ENCODE results near the gene CST3.

CST3 gene

GRCh38 chr20:23614163-23614562 is 23.6 kb downstream of the CST3 start:
- H3K27me3 Mint-ChIP-seq (ENCODE audit: low read depth): peaks cover 7% of the 10 kb centered on the region
- H3K27ac Mint-ChIP-seq: no peak overlapping the region
- H3K9me3 Mint-ChIP-seq: no peaks in the 10 kb centered on the region
- H3K36me3 Mint-ChIP-seq (ENCODE audit: low read depth): no peaks in the 10 kb centered on the region
- no peak overlapping the region for H3K4me3 Mint-ChIP-seq
- no peaks in the 10 kb centered on the region for H3K4me1 Mint-ChIP-seq (ENCODE audit: low read depth)

GRCh38 chr20:23613676-23614075 is 24.1 kb downstream of the CST3 start:
- peaks cover 7% of the 10 kb centered on the region for H3K27me3 Mint-ChIP-seq (ENCODE audit: low read depth)
- no peak overlapping the region for H3K27ac Mint-ChIP-seq
- no peaks in the 10 kb centered on the region for H3K36me3 Mint-ChIP-seq (ENCODE audit: low read depth)
- H3K9me3 Mint-ChIP-seq: no peaks in the 10 kb centered on the region
- H3K4me3 Mint-ChIP-seq: no peak overlapping the region
- H3K4me1 Mint-ChIP-seq (ENCODE audit: low read depth): no peaks in the 10 kb centered on the region

- Mint-ChIP-seq H3K27ac (no peak overlapping the region), H3K4me1 (ENCODE audit: low read depth) (no peaks in the 10 kb centered on the region), H3K36me3 (ENCODE audit: low read depth) (no peaks in the 10 kb centered on the region), H3K9me3 (no peaks in the 10 kb centered on the region), H3K27me3 (ENCODE audit: low read depth) (peaks cover 5% of the 10 kb centered on the region), H3K4me3 (no peak overlapping the region)
Measured at GRCh38 chr20:23612396-23612795, 25.4 kb downstream of the CST3 start.

GRCh38 chr20:23609486-23610109 is 28.2 kb downstream of the CST3 start:
- Mint-ChIP-seq H3K9me3 (no peaks in the 10 kb centered on the region), H3K27me3 (ENCODE audit: low read depth) (no peaks in the 10 kb centered on the region), H3K4me1 (ENCODE audit: low read depth) (peaks cover 2% of the 10 kb centered on the region), H3K4me3 (no peak overlapping the region), H3K36me3 (ENCODE audit: low read depth) (no peaks in the 10 kb centered on the region), H3K27ac (no peak overlapping the region)

- H3K9me3 Mint-ChIP-seq: no peaks in the 10 kb centered on the region
- peaks cover 2% of the 10 kb centered on the region for H3K4me1 Mint-ChIP-seq (ENCODE audit: low read depth)
- no peaks in the 10 kb centered on the region for H3K27me3 Mint-ChIP-seq (ENCODE audit: low read depth)
- H3K36me3 Mint-ChIP-seq (ENCODE audit: low read depth): no peaks in the 10 kb centered on the region
- H3K27ac Mint-ChIP-seq: no peak overlapping the region
- H3K4me3 Mint-ChIP-seq: no peak overlapping the region
Measured at GRCh38 chr20:23608251-23608846, 29.4 kb downstream of the CST3 start.

GRCh38 chr20:23607497-23608245 is 30.1 kb downstream of the CST3 start:
- no peaks in the 10 kb centered on the region for H3K27me3 Mint-ChIP-seq (ENCODE audit: low read depth)
- no peaks in the 10 kb centered on the region for H3K36me3 Mint-ChIP-seq (ENCODE audit: low read depth)
- H3K9me3 Mint-ChIP-seq: no peaks in the 10 kb centered on the region
- H3K4me3 Mint-ChIP-seq: no peak overlapping the region
- H3K4me1 Mint-ChIP-seq (ENCODE audit: low read depth): peaks cover 2% of the 10 kb centered on the region
- H3K27ac Mint-ChIP-seq: no peak overlapping the region

GRCh38 chr20:23606652-23607049 is 31.1 kb downstream of the CST3 start:
- H3K27ac Mint-ChIP-seq: no peak overlapping the region
- no peaks in the 10 kb centered on the region for H3K9me3 Mint-ChIP-seq
- peaks cover 2% of the 10 kb centered on the region for H3K4me1 Mint-ChIP-seq (ENCODE audit: low read depth)
- H3K27me3 Mint-ChIP-seq (ENCODE audit: low read depth): no peaks in the 10 kb centered on the region
- H3K36me3 Mint-ChIP-seq (ENCODE audit: low read depth): no peaks in the 10 kb centered on the region
- no peak overlapping the region for H3K4me3 Mint-ChIP-seq

- Mint-ChIP-seq H3K9me3 (no peaks in the 10 kb centered on the region), H3K4me3 (no peak within 1 kb of the TSS), H3K27me3 (ENCODE audit: low read depth) (no peaks in the 10 kb centered on the region), H3K36me3 (ENCODE audit: low read depth) (no peaks in the 10 kb centered on the region), H3K4me1 (ENCODE audit: low read depth) (peaks cover 2% of the 10 kb centered on the region), H3K27ac (no peak within 1 kb of the TSS)
Measured at GRCh38 chr20:23605867-23606651, 31.7 kb downstream of the CST3 start, which contains the start of gene CST9. Gene CST9, minus strand, starts transcription at chr20:23605917. Its CDS starts 53 bp downstream, at chr20:23605864.

- H3K36me3 Mint-ChIP-seq (ENCODE audit: low read depth): no peaks in the 10 kb centered on the region
- no peaks in the 10 kb centered on the region for H3K27me3 Mint-ChIP-seq (ENCODE audit: low read depth)
- no peaks in the 10 kb centered on the region for H3K9me3 Mint-ChIP-seq
- no peak overlapping the region for H3K4me3 Mint-ChIP-seq
- peaks cover 2% of the 10 kb centered on the region for H3K4me1 Mint-ChIP-seq (ENCODE audit: low read depth)
- no peak overlapping the region for H3K27ac Mint-ChIP-seq
Measured at GRCh38 chr20:23604306-23604705, 33.4 kb downstream of the CST3 start.

- Mint-ChIP-seq H3K4me3 (no peak overlapping the region), H3K36me3 (ENCODE audit: low read depth) (no peaks in the 10 kb centered on the region), H3K27me3 (ENCODE audit: low read depth) (no peaks in the 10 kb centered on the region), H3K4me1 (ENCODE audit: low read depth) (peaks cover 2% of the 10 kb centered on the region), H3K27ac (no peak overlapping the region), H3K9me3 (no peaks in the 10 kb centered on the region)
Measured at GRCh38 chr20:23603321-23603720, 34.4 kb downstream of the CST3 start.

GRCh38 chr20:23602699-23603098 is 35.1 kb downstream of the CST3 start:
- Mint-ChIP-seq H3K9me3 (no peaks in the 10 kb centered on the region), H3K4me1 (ENCODE audit: low read depth) (peaks cover 2% of the 10 kb centered on the region), H3K27ac (no peak overlapping the region), H3K36me3 (ENCODE audit: low read depth) (no peaks in the 10 kb centered on the region), H3K27me3 (ENCODE audit: low read depth) (no peaks in the 10 kb centered on the region), H3K4me3 (no peak overlapping the region)

GRCh38 chr20:23602241-23602640 is 35.5 kb downstream of the CST3 start:
- Mint-ChIP-seq H3K27ac (no peak overlapping the region), H3K4me1 (ENCODE audit: low read depth) (peaks cover 2% of the 10 kb centered on the region), H3K9me3 (no peaks in the 10 kb centered on the region), H3K36me3 (ENCODE audit: low read depth) (no peaks in the 10 kb centered on the region), H3K4me3 (no peak overlapping the region), H3K27me3 (ENCODE audit: low read depth) (no peaks in the 10 kb centered on the region)

- Mint-ChIP-seq H3K9me3 (no peaks in the 10 kb centered on the region), H3K27me3 (ENCODE audit: low read depth) (no peaks in the 10 kb centered on the region), H3K4me3 (no peak overlapping the region), H3K4me1 (ENCODE audit: low read depth) (peaks cover 1% of the 10 kb centered on the region), H3K36me3 (ENCODE audit: low read depth) (no peaks in the 10 kb centered on the region), H3K27ac (no peak overlapping the region)
Measured at GRCh38 chr20:23601715-23602114, 36.0 kb downstream of the CST3 start.

- Mint-ChIP-seq H3K4me1 (ENCODE audit: low read depth) (no peaks in the 10 kb centered on the region), H3K4me3 (no peak overlapping the region), H3K27ac (no peak overlapping the region), H3K27me3 (ENCODE audit: low read depth) (no peaks in the 10 kb centered on the region), H3K36me3 (ENCODE audit: low read depth) (no peaks in the 10 kb centered on the region), H3K9me3 (no peaks in the 10 kb centered on the region)
Measured at GRCh38 chr20:23598481-23598880, 39.3 kb downstream of the CST3 start.

All from T-helper 1 cell treated with Interleukin-12 subunit alpha and Interleukin-12 subunit beta and Interleukin-4 antibody, amounts not matched to agents 30 μg/mL and 1 μg/mL, for 36 hours (primary cell).